K562 (cell line): Measurements from ENCODE around the gene FOXI1. TPM values are rescaled to one million over a fixed set of nuclear protein-coding genes. Genes with fewer than 3 reads are reported as not detected.

Experiments used
- ATAC-seq: fragments of 200-7000 bp; cut with Tn5 transposase; 3 replicates; pipeline ENCODE4 v1.9.1; 2020; ENCODE audit warnings: moderate library complexity
- BruUV-seq: library from RNA; stranded (reverse); fragments of 400-500 nt; replicated peaks from 2 replicates; lab custom pipeline; 2021; lab: Mats Ljungman, UMichigan
- CTCF ChIA-PET: fragments of 300-600 bp; formaldehyde crosslinking; extraction: SDS; loops from one replicate; lab custom pipeline; 2021; ENCODE audit warnings: low intra/inter-chr PET ratio; lab: Yijun Ruan, JAX
- POLR2A ChIA-PET: fragments of 300-600, 350-650 bp; sonication (Branson Sonifier 250); formaldehyde crosslinking; extraction: SDS; loops from one replicate; lab custom pipeline; 2021; ENCODE audit warnings: antibody characterized with exemption, inconsistent platforms; lab: Yijun Ruan, JAX
- DNase-seq, 4 experiments: peaks; one replicate each; pipeline versions ENCODE4 v3.0.0 to v3.0.0-alpha.2; 2011 to 2018; ENCODE audit warnings: low spot score in 3 of 4, mixed read lengths in 3 of 4; ENCODE audit errors: extremely low read depth in 1 of 4
- FAIRE-seq: peaks from 2 replicates; lab custom pipeline; 2011; peaks lifted over from hg19 to GRCh38; lab: Jason Lieb, UNC
- H2AFZ ChIP-seq: 2 replicates; pipeline ENCODE4 v1.6.0; 2011; ENCODE audit warnings: low read depth, low read length, control low read depth, inconsistent platforms
- H3K27ac ChIP-seq: fragments of 200-600 bp; 3 replicates; pipeline ENCODE4 v1.8.0; 2011; ENCODE audit warnings: low read depth, mild to moderate bottlenecking, control low read depth, inconsistent platforms, low read length, moderate library complexity, mixed read lengths; ENCODE audit errors: extremely low read depth
- H3K27me3 ChIP-seq, 2 experiments: fragments of 300-600 bp in 1 of 2; 2 replicates in 1 of 2; 3 replicates in 1 of 2; pipeline versions ENCODE4 v1.6.0 to v1.8.0; 2011; ENCODE audit warnings: inconsistent platforms in 2 of 2, low read length in 2 of 2, mild to moderate bottlenecking in 1 of 2, mixed read lengths in 1 of 2, moderate library complexity in 1 of 2; ENCODE audit not compliant: control insufficient read depth in 2 of 2, insufficient read depth in 2 of 2
- H3K36me3 ChIP-seq: fragments of 300-600 bp; 3 replicates; pipeline ENCODE4 v1.8.0; 2011; ENCODE audit warnings: mild to moderate bottlenecking, low read length, inconsistent platforms; ENCODE audit not compliant: control insufficient read depth, insufficient read depth
- H3K4me1 ChIP-seq, 2 experiments: fragments of 200-600 bp in 1 of 2; replicated peaks in 1 of 2; 2 replicates in 1 of 2; 3 replicates in 1 of 2; pipeline versions ENCODE4 v1.5.1 to v1.8.0; 2011; ENCODE audit warnings: inconsistent platforms in 2 of 2, low read length in 2 of 2, mild to moderate bottlenecking in 1 of 2, mixed read lengths in 1 of 2, moderate library complexity in 1 of 2; ENCODE audit not compliant: control insufficient read depth in 2 of 2, insufficient read depth in 2 of 2
- H3K4me2 ChIP-seq: 2 replicates; pipeline ENCODE4 v1.6.1; 2011; ENCODE audit warnings: low read length, control low read depth, inconsistent platforms, mixed read lengths; ENCODE audit not compliant: insufficient read depth
- H3K4me3 ChIP-seq: fragments of 200-600 bp; sonication (generic), shearing (Covaris generic); 2 replicates; pipeline ENCODE4 v1.5.1; 2016; ENCODE audit warnings: control low read depth, inconsistent platforms
- H3K79me2 ChIP-seq: fragments of 200-600 bp; 3 replicates; pipeline ENCODE4 v1.8.0; 2011; ENCODE audit warnings: low read length, inconsistent platforms; ENCODE audit not compliant: control insufficient read depth, insufficient read depth
- H3K9ac ChIP-seq, 2 experiments: 2 replicates each; pipeline versions ENCODE4 v1.6.0 to v1.6.1; 2011; ENCODE audit warnings: low read depth in 2 of 2, low read length in 2 of 2, control low read depth in 1 of 2, inconsistent platforms in 1 of 2, mild to moderate bottlenecking in 1 of 2, mixed read lengths in 1 of 2; ENCODE audit not compliant: insufficient read depth in 1 of 2
- H3K9me1 ChIP-seq: one replicate; pipeline ENCODE4 v1.6.0; 2011; ENCODE audit warnings: inconsistent platforms, mild to moderate bottlenecking, low read length, moderate library complexity; ENCODE audit not compliant: control insufficient read depth, insufficient read depth
- H3K9me3 ChIP-seq: replicated peaks from 2 replicates; pipeline ENCODE4 v1.5.1; 2011; ENCODE audit warnings: low read depth, low read length, inconsistent platforms; ENCODE audit not compliant: control insufficient read depth, insufficient read depth
- H4K20me1 ChIP-seq: replicated peaks from 2 replicates; pipeline ENCODE4 v1.6.1; 2011; ENCODE audit warnings: low read length, inconsistent platforms, mixed read lengths; ENCODE audit not compliant: control insufficient read depth, insufficient read depth
- ATF7 ChIP-seq: fragments of 450-650 bp; IDR thresholded peaks from 2 replicates; pipeline ENCODE4 v1.7.1; 2014; ENCODE audit warnings: mild to moderate bottlenecking, moderate library complexity
- DMBX1 ChIP-seq: fragments of 250-450 bp; sonication (Bioruptor Pico); IDR thresholded peaks from 2 replicates; pipeline ENCODE4 v1.8.0; 2022; ENCODE audit warnings: inconsistent platforms, mild to moderate bottlenecking, moderate library complexity, borderline replicate concordance
- GABPB1 ChIP-seq: sonication (generic); formaldehyde crosslinking; IDR thresholded peaks from 2 replicates; pipeline ENCODE4 v1.8.0; 2022; ENCODE audit warnings: mild to moderate bottlenecking, missing genetic modification reagents
- KDM2B ChIP-seq: fragments of 250-450 bp; sonication (Bioruptor Pico); IDR thresholded peaks from 2 replicates; pipeline ENCODE4 v1.8.0; 2021; ENCODE audit warnings: mild to moderate bottlenecking, moderate library complexity
- MITF ChIP-seq: IDR thresholded peaks from 2 replicates; pipeline ENCODE4 v1.6.1; 2014; ENCODE audit warnings: antibody characterized with exemption
- NEUROD1 ChIP-seq: fragments of 150-350 bp; IDR thresholded peaks from 2 replicates; pipeline ENCODE4 v1.6.1; 2014; ENCODE audit warnings: borderline replicate concordance, low read length, low read depth; ENCODE audit not compliant: partially characterized antibody
- SIN3A ChIP-seq, 2 experiments: fragments of 150-350 bp in 1 of 2; IDR thresholded peaks; 2 replicates each; pipeline ENCODE4 v1.6.1; 2011 to 2016; ENCODE audit warnings: borderline replicate concordance in 2 of 2, low read depth in 2 of 2, low read length in 2 of 2, mild to moderate bottlenecking in 2 of 2, moderate library complexity in 2 of 2; ENCODE audit not compliant: control insufficient read depth in 1 of 2
- TRIM25 ChIP-seq: fragments of 450-650 bp; IDR thresholded peaks from 2 replicates; pipeline ENCODE4 v1.7.0; 2016; ENCODE audit warnings: borderline replicate concordance
- USF2 ChIP-seq: sonication (generic); formaldehyde crosslinking; IDR thresholded peaks from 2 replicates; pipeline ENCODE4 v1.5.0; 2020; ENCODE audit warnings: missing genetic modification reagents
- ZNF12 ChIP-seq: sonication (generic); formaldehyde crosslinking; IDR thresholded peaks from 2 replicates; pipeline ENCODE4 v1.4.0; 2020; ENCODE audit warnings: mild to moderate bottlenecking, missing genetic modification reagents
- ZNF197 ChIP-seq: fragments of 200-800 bp; sonication (Bioruptor generic); IDR thresholded peaks from 2 replicates; pipeline ENCODE4 v1.6.1; 2016; ENCODE audit warnings: low read depth, missing genetic modification characterization, missing compliant biosample characterization
- ZNF717 ChIP-seq: fragments of 250-450 bp; sonication (Bioruptor Pico); IDR thresholded peaks from 2 replicates; pipeline ENCODE4 v1.5.0; 2021
- ZNF830 ChIP-seq: fragments of 250-450 bp; sonication (Bioruptor Pico); IDR thresholded peaks from 2 replicates; pipeline ENCODE4 v1.5.0; 2021; ENCODE audit warnings: mild to moderate bottlenecking
- WGBS: fragments of 100-300 bp; shearing (Covaris generic); methylation state at CpG from one replicate; pipeline ENCODE4 v1.1.6; 2016; ENCODE audit warnings: low coverage, mixed read lengths; ENCODE audit not compliant: insufficient coverage; ENCODE audit errors: missing lambda C conversion rate; 5-methylcytosine and 5-hydroxymethylcytosine counted together
- in situ Hi-C: fragments of 300-500 bp; cut with MboI; formaldehyde crosslinking; loops from 4 replicates; pipeline ENCODE4 v1.15.0; 2018; ENCODE audit warnings: inconsistent platforms, mixed read lengths
- intact Hi-C: fragments of 100-400 bp; cut with micrococcal nuclease; formaldehyde crosslinking; loops from 2 replicates; pipeline ENCODE4 v1.14.2; 2022
- polyA plus RNA-seq, 8 experiments: library from polyadenylated mRNA; depleted of rRNA in 4 of 8; stranded (reverse) in 5 of 8; unstranded in 3 of 8; fragments of >200 nt; fragmentation: Nextera tagmentation in 2 of 8; fragmentation: Illumina TruSeq in 1 of 8; extraction: Ambion mirVana in 2 of 8; extraction: Trizol in 1 of 8; gene quantifications; 2 replicates each; pipeline versions ENCODE4 v1.2.1 to v1.2.3, GENCODE V29; 2011 to 2014; ENCODE audit warnings: inconsistent platforms in 1 of 8, missing spikeins in 1 of 8
- total RNA-seq, 7 experiments: library from RNA; depleted of rRNA in 6 of 7; stranded (reverse); fragments of >200 nt in 6 of 7; fragmentation: Illumina TruSeq in 2 of 7; extraction: Trizol in 2 of 7; gene quantifications; 2 replicates each; pipeline versions ENCODE4 v1.2.1 to v1.2.3, GENCODE V29; 2011 to 2021; ENCODE audit warnings: low replicate concordance in 1 of 7

The FOXI1 gene
- total and polyA plus RNA-seq, 9 of the 15 experiments (the other 6 are each of a cell fraction or from before 2014, with no cell fraction given): not detected

GRCh38 chr5:170111088-170111785 lies 5.5 kb downstream of the FOXI1 start:
- Histone ChIP-seq H3K9me1 (no peaks in the 10 kb centered on the region), H3K9me3 (no peaks in the 10 kb centered on the region), H3K4me1 (no peaks in the 10 kb centered on the region), H3K36me3 (no peaks in the 10 kb centered on the region), H3K4me3 (no peak overlapping the region), H3K4me2 (no peak overlapping the region), H4K20me1 (peaks cover 13% of the 10 kb centered on the region), H3K27me3 (peaks cover 0 to 39% of the 10 kb centered on the region in 2 experiments; a peak in 3 of 5 replicates), H3K9ac (no peak overlapping the region), H2AFZ (no peak overlapping the region), H3K79me2 (no peaks in the 10 kb centered on the region), H3K27ac (no peak overlapping the region)
- BruUV-seq: no TSS peak
- in situ Hi-C loops (no loop called here), intact Hi-C loops (no loop called here)
- no peak for DNase-seq
- POLR2A ChIA-PET: no interaction called here
- no peak for FAIRE-seq
- WGBS: 0% methylated on average over 5 of the region's 8 CpGs
- CTCF ChIA-PET: no interaction called here
- TF ChIP-seq TRIM25 (no peak), ZNF717 (CRISPR knock-in tag) (no peak), ZNF12 (CRISPR knock-in tag) (no peak), GABPB1 (CRISPR knock-in tag) (no peak), ATF7 (no peak), ZNF197 (CRISPR knock-in tag) (no peak), KDM2B (CRISPR knock-in tag) (no peak), NEUROD1 (no peak), USF2 (CRISPR knock-in tag) (no peak), SIN3A (IDR thresholded peaks at IDR 0.05; ENCODE audit: borderline replicate concordance in 2 of 2, control insufficient read depth in 1 of 2, low read depth in 2 of 2, low read length in 2 of 2) (no peak), ZNF830 (CRISPR knock-in tag) (no peak), MITF (no peak), DMBX1 (CRISPR knock-in tag) (no peak)
- no peak for ATAC-seq
